ENCODE measurements around the gene SIM1.

SIM1 gene

GRCh38 chr6:100344321-100344720 lies 120.4 kb downstream of the SIM1 start:
- Histone ChIP-seq H3K27ac (ENCODE audit: insufficient read depth in 1 of 2, low read depth in 1 of 2, low read length in 2 of 2, poor library complexity in 1 of 2, severe bottlenecking in 2 of 2) (no peak overlapping the region), H3K27me3 (replicated peaks in 2 of 5; ENCODE audit: control insufficient read depth in 4 of 5, insufficient read depth in 5 of 5, low read length in 4 of 5) (no peaks in the 10 kb centered on the region), H3K36me3 (ENCODE audit: control insufficient read depth in 4 of 4, insufficient read depth in 4 of 4, low read length in 3 of 4) (no peaks in the 10 kb centered on the region), H3K4me3 (ENCODE audit: control insufficient read depth in 1 of 7, extremely low read depth in 1 of 7, insufficient read depth in 4 of 7, low read depth in 2 of 7, low read length in 6 of 7) (no peak overlapping the region), H3K9me3 (ENCODE audit: control extremely low read depth in 1 of 5, control insufficient read depth in 4 of 5, insufficient read depth in 2 of 5, low read depth in 1 of 5, low read length in 4 of 5) (peaks cover 0 to 2% (median 0%) of the 10 kb centered on the region in 5 experiments), H3K4me1 (ENCODE audit: control extremely low read depth in 1 of 4, control insufficient read depth in 4 of 4, insufficient read depth in 4 of 4, low read length in 3 of 4) (no peaks in the 10 kb centered on the region)
- no CpG with 5 or more reads among the region's 2 CpGs for WGBS (ENCODE audit: insufficient coverage)
- ChIA-PET POLR2A (no interaction called here), CTCF (no interaction called here)
- DNase-seq, result no peak

GRCh38 chr6:100343316-100344077 lies 121.2 kb downstream of the SIM1 start:
- ChIA-PET CTCF (no interaction called here), POLR2A (no interaction called here)
- Histone ChIP-seq H3K36me3 (ENCODE audit: control insufficient read depth in 4 of 4, insufficient read depth in 4 of 4, low read length in 3 of 4) (no peaks in the 10 kb centered on the region), H3K27me3 (replicated peaks in 2 of 5; ENCODE audit: control insufficient read depth in 4 of 5, insufficient read depth in 5 of 5, low read length in 4 of 5) (no peaks in the 10 kb centered on the region), H3K9me3 (ENCODE audit: control extremely low read depth in 1 of 5, control insufficient read depth in 4 of 5, insufficient read depth in 2 of 5, low read depth in 1 of 5, low read length in 4 of 5) (peaks cover 0 to 2% (median 0%) of the 10 kb centered on the region in 5 experiments), H3K27ac (ENCODE audit: insufficient read depth in 1 of 2, low read depth in 1 of 2, low read length in 2 of 2, poor library complexity in 1 of 2, severe bottlenecking in 2 of 2) (no peak overlapping the region), H3K4me3 (ENCODE audit: control insufficient read depth in 1 of 7, extremely low read depth in 1 of 7, insufficient read depth in 4 of 7, low read depth in 2 of 7, low read length in 6 of 7) (no peak overlapping the region), H3K4me1 (ENCODE audit: control extremely low read depth in 1 of 4, control insufficient read depth in 4 of 4, insufficient read depth in 4 of 4, low read length in 3 of 4) (no peaks in the 10 kb centered on the region)
- no peak for DNase-seq
- WGBS (ENCODE audit: insufficient coverage), result 86% methylated on average over 2 of the region's 4 CpGs

GRCh38 chr6:100342830-100343229 lies 121.9 kb downstream of the SIM1 start:
- DNase-seq, result no peak
- H3K9me3 ChIP-seq (ENCODE audit: control extremely low read depth in 1 of 5, control insufficient read depth in 4 of 5, insufficient read depth in 2 of 5, low read depth in 1 of 5, low read length in 4 of 5), result peaks cover 0 to 2% (median 0%) of the 10 kb centered on the region in 5 experiments
- H3K4me3 ChIP-seq (ENCODE audit: control insufficient read depth in 1 of 7, extremely low read depth in 1 of 7, insufficient read depth in 4 of 7, low read depth in 2 of 7, low read length in 6 of 7), result no peak overlapping the region
- no peaks in the 10 kb centered on the region for H3K36me3 ChIP-seq (ENCODE audit: control insufficient read depth in 4 of 4, insufficient read depth in 4 of 4, low read length in 3 of 4)
- H3K4me1 ChIP-seq (ENCODE audit: control extremely low read depth in 1 of 4, control insufficient read depth in 4 of 4, insufficient read depth in 4 of 4, low read length in 3 of 4), result no peaks in the 10 kb centered on the region
- WGBS (ENCODE audit: insufficient coverage), result no CpG with 5 or more reads among the region's 3 CpGs
- H3K27ac ChIP-seq (ENCODE audit: insufficient read depth in 1 of 2, low read depth in 1 of 2, low read length in 2 of 2, poor library complexity in 1 of 2, severe bottlenecking in 2 of 2), result no peak overlapping the region
- POLR2A ChIA-PET, result no interaction called here
- H3K27me3 ChIP-seq (replicated peaks in 2 of 5; ENCODE audit: control insufficient read depth in 4 of 5, insufficient read depth in 5 of 5, low read length in 4 of 5), result no peaks in the 10 kb centered on the region
- CTCF ChIA-PET, result no interaction called here

- peaks cover 0 to 2% (median 0%) of the 10 kb centered on the region in 5 experiments for H3K9me3 ChIP-seq (ENCODE audit: control extremely low read depth in 1 of 5, control insufficient read depth in 4 of 5, insufficient read depth in 2 of 5, low read depth in 1 of 5, low read length in 4 of 5)
- H3K27me3 ChIP-seq (replicated peaks in 2 of 5; ENCODE audit: control insufficient read depth in 4 of 5, insufficient read depth in 5 of 5, low read length in 4 of 5), result no peaks in the 10 kb centered on the region
- H3K27ac ChIP-seq (ENCODE audit: insufficient read depth in 1 of 2, low read depth in 1 of 2, low read length in 2 of 2, poor library complexity in 1 of 2, severe bottlenecking in 2 of 2), result no peak overlapping the region
- ChIA-PET CTCF (interaction anchor here (0.7 kb wide), 1 partner anchor 291 kb away, joined by 3 read pairs; no protein-coding TSS in a partner anchor), POLR2A (no interaction called here)
- H3K4me3 ChIP-seq (ENCODE audit: control insufficient read depth in 1 of 7, extremely low read depth in 1 of 7, insufficient read depth in 4 of 7, low read depth in 2 of 7, low read length in 6 of 7), result no peak overlapping the region
- WGBS (ENCODE audit: insufficient coverage), result 93% methylated on average over 3 of the region's 4 CpGs
- no peak for DNase-seq
- H3K4me1 ChIP-seq (ENCODE audit: control extremely low read depth in 1 of 4, control insufficient read depth in 4 of 4, insufficient read depth in 4 of 4, low read length in 3 of 4), result no peaks in the 10 kb centered on the region
- H3K36me3 ChIP-seq (ENCODE audit: control insufficient read depth in 4 of 4, insufficient read depth in 4 of 4, low read length in 3 of 4), result no peaks in the 10 kb centered on the region
Measured at GRCh38 chr6:100339574-100340255, 125.0 kb downstream of the SIM1 start.

- no peak for DNase-seq
- ChIA-PET CTCF (no interaction called here), POLR2A (no interaction called here)
- no peak overlapping the region for H3K4me3 ChIP-seq (ENCODE audit: control insufficient read depth in 1 of 7, extremely low read depth in 1 of 7, insufficient read depth in 4 of 7, low read depth in 2 of 7, low read length in 6 of 7)
- no peaks in the 10 kb centered on the region for H3K4me1 ChIP-seq (ENCODE audit: control extremely low read depth in 1 of 4, control insufficient read depth in 4 of 4, insufficient read depth in 4 of 4, low read length in 3 of 4)
- no CpG with 5 or more reads among the region's 2 CpGs for WGBS (ENCODE audit: insufficient coverage)
- no peak overlapping the region for H3K27ac ChIP-seq (ENCODE audit: insufficient read depth in 1 of 2, low read depth in 1 of 2, low read length in 2 of 2, poor library complexity in 1 of 2, severe bottlenecking in 2 of 2)
- H3K27me3 ChIP-seq (replicated peaks in 2 of 5; ENCODE audit: control insufficient read depth in 4 of 5, insufficient read depth in 5 of 5, low read length in 4 of 5), result no peaks in the 10 kb centered on the region
- no peaks in the 10 kb centered on the region for H3K36me3 ChIP-seq (ENCODE audit: control insufficient read depth in 4 of 4, insufficient read depth in 4 of 4, low read length in 3 of 4)
- peaks cover 0 to 2% (median 0%) of the 10 kb centered on the region in 5 experiments for H3K9me3 ChIP-seq (ENCODE audit: control extremely low read depth in 1 of 5, control insufficient read depth in 4 of 5, insufficient read depth in 2 of 5, low read depth in 1 of 5, low read length in 4 of 5)
Measured at GRCh38 chr6:100338090-100338489, 126.6 kb downstream of the SIM1 start.

- CTCF ChIA-PET, result no interaction called here
- no peaks in the 10 kb centered on the region for H3K36me3 ChIP-seq (ENCODE audit: control insufficient read depth in 4 of 4, insufficient read depth in 4 of 4, low read length in 3 of 4)
- H3K27ac ChIP-seq (ENCODE audit: insufficient read depth in 1 of 2, low read depth in 1 of 2, low read length in 2 of 2, poor library complexity in 1 of 2, severe bottlenecking in 2 of 2), result no peak overlapping the region
- H3K27me3 ChIP-seq (replicated peaks in 2 of 5; ENCODE audit: control insufficient read depth in 4 of 5, insufficient read depth in 5 of 5, low read length in 4 of 5), result no peaks in the 10 kb centered on the region
- H3K9me3 ChIP-seq (ENCODE audit: control extremely low read depth in 1 of 5, control insufficient read depth in 4 of 5, insufficient read depth in 2 of 5, low read depth in 1 of 5, low read length in 4 of 5), result peaks cover 0 to 2% (median 0%) of the 10 kb centered on the region in 5 experiments
- no peak overlapping the region for H3K4me3 ChIP-seq (ENCODE audit: control insufficient read depth in 1 of 7, extremely low read depth in 1 of 7, insufficient read depth in 4 of 7, low read depth in 2 of 7, low read length in 6 of 7)
- no peak for DNase-seq
- H3K4me1 ChIP-seq (ENCODE audit: control extremely low read depth in 1 of 4, control insufficient read depth in 4 of 4, insufficient read depth in 4 of 4, low read length in 3 of 4), result no peaks in the 10 kb centered on the region
- WGBS (ENCODE audit: insufficient coverage), result 100% methylated on average over 1 of the region's 2 CpGs
- POLR2A ChIA-PET, result no interaction called here
Measured at GRCh38 chr6:100336876-100337275, 127.8 kb downstream of the SIM1 start.

- no peak for DNase-seq
- no CpG with 5 or more reads among the region's 1 CpG for WGBS (ENCODE audit: insufficient coverage)
Measured at GRCh38 chr6:100335991-100336390, 128.7 kb downstream of the SIM1 start.

More at GRCh38 chr6:100335991-100336390, 128.7 kb downstream of the SIM1 start:
- CTCF ChIA-PET, result no interaction called here
- Histone ChIP-seq H3K27ac (ENCODE audit: insufficient read depth in 1 of 2, low read depth in 1 of 2, low read length in 2 of 2, poor library complexity in 1 of 2, severe bottlenecking in 2 of 2) (no peak overlapping the region), H3K4me3 (ENCODE audit: control insufficient read depth in 1 of 7, extremely low read depth in 1 of 7, insufficient read depth in 4 of 7, low read depth in 2 of 7, low read length in 6 of 7) (no peak overlapping the region), H3K36me3 (ENCODE audit: control insufficient read depth in 4 of 4, insufficient read depth in 4 of 4, low read length in 3 of 4) (no peaks in the 10 kb centered on the region), H3K4me1 (ENCODE audit: control extremely low read depth in 1 of 4, control insufficient read depth in 4 of 4, insufficient read depth in 4 of 4, low read length in 3 of 4) (no peaks in the 10 kb centered on the region), H3K27me3 (replicated peaks in 2 of 5; ENCODE audit: control insufficient read depth in 4 of 5, insufficient read depth in 5 of 5, low read length in 4 of 5) (no peaks in the 10 kb centered on the region), H3K9me3 (ENCODE audit: control extremely low read depth in 1 of 5, control insufficient read depth in 4 of 5, insufficient read depth in 2 of 5, low read depth in 1 of 5, low read length in 4 of 5) (peaks cover 0 to 3% (median 0%) of the 10 kb centered on the region in 5 experiments)
- POLR2A ChIA-PET, result no interaction called here

Measured in common myeloid progenitor, CD34-positive (primary cell).